KMS-11 (cell line): Measurements from ENCODE around the gene NR2E1.

Source experiments
- H2AFZ ChIP-seq: fragments of 200-600 bp; sonication (generic); 2 replicates; pipeline ENCODE4 v1.6.1; 2016; ENCODE audit warnings: antibody characterized with exemption, mixed run types, low read depth
- H3K27ac ChIP-seq: fragments of 200-600 bp; sonication (generic); 2 replicates; pipeline ENCODE4 v1.6.1; 2016; ENCODE audit warnings: mild to moderate bottlenecking, mixed run types
- H3K27me3 ChIP-seq: fragments of 200-600 bp; sonication (generic); 2 replicates; pipeline ENCODE4 v1.6.1; 2017; ENCODE audit warnings: mild to moderate bottlenecking, low read depth, mixed run types, moderate library complexity; ENCODE audit not compliant: insufficient read depth
- H3K36me3 ChIP-seq: fragments of 200-600 bp; sonication (generic); 2 replicates; pipeline ENCODE4 v1.6.1; 2017; ENCODE audit warnings: mild to moderate bottlenecking, mixed run types; ENCODE audit not compliant: insufficient read depth
- H3K4me1 ChIP-seq: fragments of 200-600 bp; sonication (generic); 2 replicates; pipeline ENCODE4 v1.6.1; 2016; ENCODE audit warnings: mild to moderate bottlenecking, low read depth, mixed run types; ENCODE audit not compliant: poor library complexity, severe bottlenecking
- H3K4me2 ChIP-seq: fragments of 200-600 bp; sonication (generic); 2 replicates; pipeline ENCODE4 v1.7.0; 2016; ENCODE audit warnings: mild to moderate bottlenecking, mixed run types
- H3K4me3 ChIP-seq: fragments of 200-600 bp; sonication (generic); IDR thresholded peaks from 2 replicates; pipeline ENCODE4 v1.6.1; 2017; ENCODE audit warnings: low read depth, low read length, mixed read lengths; ENCODE audit not compliant: insufficient read depth
- H3K79me2 ChIP-seq: fragments of 200-600 bp; sonication (generic); 2 replicates; pipeline ENCODE4 v1.6.1; 2016; ENCODE audit warnings: low read depth, mixed run types; ENCODE audit not compliant: insufficient read depth
- H3K9ac ChIP-seq: fragments of 200-600 bp; sonication (generic); 2 replicates; pipeline ENCODE4 v1.6.1; 2016; ENCODE audit warnings: mild to moderate bottlenecking, mixed run types
- H4K20me1 ChIP-seq: fragments of 200-600 bp; sonication (generic); 2 replicates; pipeline ENCODE4 v1.6.1; 2016; ENCODE audit warnings: mild to moderate bottlenecking, mixed run types; ENCODE audit not compliant: insufficient read depth
- TF ChIP-seq, protein P1 (sequence below): fragments of 200-600 bp; sonication (generic); conservative IDR thresholded peaks from 2 replicates; pipeline ENCODE4 v1.6.1; 2017; ENCODE audit warnings: low read depth, mild to moderate bottlenecking, antibody characterized with exemption, low read length, moderate library complexity, mixed read lengths

Gene NR2E1

DNA sequence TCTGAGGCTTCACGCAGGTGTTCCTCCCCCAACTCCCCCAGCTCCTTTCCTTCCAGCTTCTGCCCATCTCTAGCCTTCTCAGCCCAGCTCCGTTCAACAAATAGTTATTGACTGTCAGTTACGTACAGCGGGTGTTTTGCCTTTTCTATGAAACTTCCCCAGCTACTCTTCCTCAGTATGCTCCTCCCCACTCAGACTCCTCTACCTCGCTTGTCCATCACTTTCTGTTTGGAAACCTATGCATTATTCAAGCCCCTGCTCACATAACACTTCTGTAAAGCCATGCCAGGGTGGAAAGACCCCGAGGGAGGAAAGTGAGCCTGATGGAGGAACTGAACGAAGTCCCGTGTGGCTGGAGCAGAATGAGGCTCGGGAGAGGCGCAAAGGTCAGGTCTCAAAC is 44.2 kb upstream of the NR2E1 start:
- H4K20me1 ChIP-seq, result no peaks in the 10 kb centered on the region
- no peaks in the 10 kb centered on the region for H3K4me1 ChIP-seq
- H2AFZ ChIP-seq, result no peak overlapping the region
- H3K4me2 ChIP-seq, result no peak overlapping the region
- H3K27ac ChIP-seq, result no peak overlapping the region
- H3K27me3 ChIP-seq, result no peaks in the 10 kb centered on the region; the same call in 1 of the 2 replicates
- no peaks in the 10 kb centered on the region for H3K79me2 ChIP-seq
- no peak overlapping the region for H3K4me3 ChIP-seq
- no peak overlapping the region for H3K9ac ChIP-seq
- no peaks in the 10 kb centered on the region for H3K36me3 ChIP-seq
- TF ChIP-seq, protein P1, sequence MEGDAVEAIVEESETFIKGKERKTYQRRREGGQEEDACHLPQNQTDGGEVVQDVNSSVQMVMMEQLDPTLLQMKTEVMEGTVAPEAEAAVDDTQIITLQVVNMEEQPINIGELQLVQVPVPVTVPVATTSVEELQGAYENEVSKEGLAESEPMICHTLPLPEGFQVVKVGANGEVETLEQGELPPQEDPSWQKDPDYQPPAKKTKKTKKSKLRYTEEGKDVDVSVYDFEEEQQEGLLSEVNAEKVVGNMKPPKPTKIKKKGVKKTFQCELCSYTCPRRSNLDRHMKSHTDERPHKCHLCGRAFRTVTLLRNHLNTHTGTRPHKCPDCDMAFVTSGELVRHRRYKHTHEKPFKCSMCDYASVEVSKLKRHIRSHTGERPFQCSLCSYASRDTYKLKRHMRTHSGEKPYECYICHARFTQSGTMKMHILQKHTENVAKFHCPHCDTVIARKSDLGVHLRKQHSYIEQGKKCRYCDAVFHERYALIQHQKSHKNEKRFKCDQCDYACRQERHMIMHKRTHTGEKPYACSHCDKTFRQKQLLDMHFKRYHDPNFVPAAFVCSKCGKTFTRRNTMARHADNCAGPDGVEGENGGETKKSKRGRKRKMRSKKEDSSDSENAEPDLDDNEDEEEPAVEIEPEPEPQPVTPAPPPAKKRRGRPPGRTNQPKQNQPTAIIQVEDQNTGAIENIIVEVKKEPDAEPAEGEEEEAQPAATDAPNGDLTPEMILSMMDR, result no peak

DNA sequence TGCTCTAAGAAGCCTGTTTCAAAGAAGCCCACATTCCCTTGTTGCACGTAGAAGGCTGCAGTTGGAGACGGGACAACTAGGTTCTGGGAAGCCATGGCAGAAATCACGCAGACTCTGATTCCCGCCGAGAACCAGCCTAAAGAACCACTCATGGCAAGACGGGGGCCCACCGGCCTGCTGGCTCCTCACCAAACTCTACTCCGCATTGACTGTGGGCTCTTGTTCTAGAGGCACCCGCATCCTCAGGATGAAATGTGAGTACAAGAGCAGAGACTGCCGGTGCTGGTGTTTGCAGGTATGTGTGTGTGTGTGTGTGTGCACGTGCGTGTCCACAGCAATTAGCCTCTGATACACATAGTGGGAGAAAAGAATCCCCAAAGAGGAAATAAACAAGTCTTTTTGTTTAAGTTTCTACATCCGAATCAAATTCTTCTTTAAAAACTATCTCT is 42.3 kb upstream of the NR2E1 start:
- no peaks in the 10 kb centered on the region; the same call in 1 of the 2 replicates for H3K27me3 ChIP-seq
- TF ChIP-seq, protein P1, result no peak

DNA sequence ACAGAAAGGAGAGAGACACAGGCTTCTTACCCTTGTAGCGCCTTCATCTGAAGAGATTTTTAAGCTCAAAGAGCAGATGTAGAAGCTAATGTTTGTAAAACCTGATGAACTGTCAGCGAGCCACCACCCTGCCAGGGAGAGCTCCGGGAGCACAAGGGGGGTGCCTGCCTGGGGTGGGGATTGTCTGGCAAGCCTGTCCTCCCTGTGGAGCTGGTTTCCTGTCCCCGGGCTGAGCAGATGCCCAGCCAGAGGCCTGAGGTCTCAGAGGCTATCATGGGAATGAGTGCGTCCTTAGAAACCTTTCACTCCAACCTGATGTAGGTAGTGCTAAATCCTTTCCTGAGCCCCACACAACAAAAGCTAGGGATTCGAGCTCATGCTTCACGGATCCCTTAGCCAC is 41.9 kb upstream of the NR2E1 start:
- Histone ChIP-seq H4K20me1 (no peaks in the 10 kb centered on the region), H3K4me1 (no peaks in the 10 kb centered on the region), H3K36me3 (no peaks in the 10 kb centered on the region), H3K4me3 (no peak overlapping the region), H3K79me2 (no peaks in the 10 kb centered on the region), H3K9ac (no peak overlapping the region), H3K27ac (no peak overlapping the region), H2AFZ (no peak overlapping the region), H3K4me2 (no peak overlapping the region), H3K27me3 (no peaks in the 10 kb centered on the region)
- TF ChIP-seq, protein P1, result no peak

More for the DNA sequence above, 42.3 kb upstream of the NR2E1 start:
- Histone ChIP-seq H3K27ac (no peak overlapping the region), H3K4me3 (no peak overlapping the region), H3K79me2 (no peaks in the 10 kb centered on the region), H3K9ac (no peak overlapping the region), H3K4me1 (no peaks in the 10 kb centered on the region), H2AFZ (no peak overlapping the region), H3K36me3 (no peaks in the 10 kb centered on the region), H4K20me1 (no peaks in the 10 kb centered on the region), H3K4me2 (no peak overlapping the region)

DNA sequence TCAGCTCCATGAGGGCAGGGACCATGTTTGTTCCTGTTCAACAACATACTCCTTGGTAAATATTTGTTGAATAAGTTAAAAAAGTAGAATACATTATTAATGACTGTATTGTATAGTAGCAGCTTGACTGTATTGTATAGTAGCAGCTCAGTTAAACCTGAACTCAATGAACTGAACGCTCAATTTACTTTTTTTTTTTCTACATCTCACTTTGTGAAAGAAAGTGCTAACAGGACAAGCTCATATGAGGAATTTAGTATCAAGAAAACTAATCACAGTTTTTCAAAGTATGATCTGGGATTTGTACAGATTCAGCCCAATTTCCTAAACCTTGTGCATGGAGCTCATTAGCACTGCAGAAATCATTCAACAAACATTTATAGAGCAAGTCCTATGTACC is 38.8 kb upstream of the NR2E1 start:
- Histone ChIP-seq H3K9ac (no peak overlapping the region), H3K4me1 (no peaks in the 10 kb centered on the region), H3K4me3 (no peak overlapping the region), H3K4me2 (no peak overlapping the region), H2AFZ (no peak overlapping the region), H3K27me3 (no peaks in the 10 kb centered on the region), H4K20me1 (no peaks in the 10 kb centered on the region), H3K36me3 (no peaks in the 10 kb centered on the region), H3K79me2 (no peaks in the 10 kb centered on the region), H3K27ac (no peak overlapping the region)
- TF ChIP-seq, protein P1, result no peak
